GM21390 (cell line): ENCODE data around the gene PAPPA.

ENCODE experiments used
- ATAC-seq: cut with Tn5 transposase; IDR thresholded peaks from one replicate; pipeline ENCODE4 v1.9.1; 2021; ENCODE audit not compliant: unreplicated experiment

The PAPPA gene

DNA sequence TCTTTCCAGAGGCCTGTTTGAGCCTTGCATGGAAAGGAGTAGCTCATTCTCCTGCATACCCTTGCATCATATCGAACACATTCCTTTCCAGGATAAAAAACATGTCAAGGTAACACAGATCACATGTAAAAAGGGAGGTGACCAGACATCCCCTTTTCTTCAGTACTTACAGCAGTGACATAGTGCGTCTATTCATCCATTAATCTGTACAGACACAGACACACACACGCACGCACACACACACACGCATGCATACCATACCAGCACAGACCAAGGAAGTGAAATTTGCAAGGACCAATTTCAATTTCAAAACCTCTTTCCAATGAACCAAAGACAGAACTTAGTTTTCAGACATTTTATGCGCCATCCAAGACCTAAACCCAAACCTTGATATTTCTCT is 256.0 kb downstream of the PAPPA start:
- ATAC-seq: no peak

DNA sequence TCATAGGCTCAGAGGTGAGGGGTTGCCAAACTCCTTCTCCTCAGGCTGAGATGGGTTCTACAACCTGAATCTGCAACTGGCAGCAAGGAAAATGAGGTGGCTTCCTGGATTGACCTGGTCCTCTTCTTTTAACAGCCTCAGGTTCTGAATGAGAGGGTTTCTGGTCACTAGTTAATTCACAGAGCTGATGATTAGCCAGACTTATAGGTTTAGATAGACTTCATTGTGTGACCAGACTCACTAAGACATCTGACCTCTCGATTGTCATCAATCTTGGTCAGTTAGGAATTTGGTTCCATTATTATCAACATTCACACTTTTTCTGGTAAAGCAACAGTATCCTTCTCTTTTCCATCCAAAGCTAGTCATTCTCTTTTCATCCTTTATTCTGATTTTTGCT is 257.9 kb downstream of the PAPPA start:
- ATAC-seq: no peak

DNA sequence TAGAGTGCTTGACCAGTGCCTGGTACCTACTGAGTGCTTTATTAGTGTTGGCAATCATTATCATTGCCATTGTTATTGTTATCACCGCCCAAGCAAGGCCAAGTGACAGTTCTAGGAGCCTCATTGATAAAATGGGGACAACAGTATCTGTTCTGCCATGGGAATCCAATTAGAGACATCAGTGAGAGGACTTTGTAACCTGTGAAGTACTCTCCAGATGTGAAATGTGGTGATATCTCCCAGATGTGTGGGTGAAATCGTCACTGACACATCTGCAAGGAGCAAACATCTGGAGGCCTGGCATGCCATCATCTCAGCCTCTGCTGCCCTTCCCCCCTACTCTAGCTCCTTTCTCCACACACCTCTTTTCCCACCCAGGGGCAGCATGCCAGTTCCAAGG is 260.8 kb downstream of the PAPPA start:
- ATAC-seq: no peak

DNA sequence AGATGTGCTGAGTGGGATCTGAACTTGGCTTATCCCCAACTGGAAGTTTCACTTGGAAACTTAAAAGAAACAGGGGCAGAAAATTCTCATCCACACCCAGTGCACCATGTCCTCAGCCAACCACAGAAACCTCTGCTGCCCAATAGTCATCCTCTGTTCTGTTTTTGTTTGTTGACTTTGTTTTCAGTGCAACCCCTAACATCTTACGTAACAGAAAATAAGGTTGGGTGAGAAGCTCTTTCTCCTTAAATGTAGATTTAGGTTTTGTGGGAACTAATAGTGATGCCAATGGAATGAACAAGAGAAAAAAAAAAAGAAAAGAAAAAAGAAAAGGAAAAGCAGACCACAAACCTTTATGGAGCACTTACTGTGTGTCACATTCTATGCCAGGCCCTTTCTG is 262.8 kb downstream of the PAPPA start:
- no peak for ATAC-seq

DNA sequence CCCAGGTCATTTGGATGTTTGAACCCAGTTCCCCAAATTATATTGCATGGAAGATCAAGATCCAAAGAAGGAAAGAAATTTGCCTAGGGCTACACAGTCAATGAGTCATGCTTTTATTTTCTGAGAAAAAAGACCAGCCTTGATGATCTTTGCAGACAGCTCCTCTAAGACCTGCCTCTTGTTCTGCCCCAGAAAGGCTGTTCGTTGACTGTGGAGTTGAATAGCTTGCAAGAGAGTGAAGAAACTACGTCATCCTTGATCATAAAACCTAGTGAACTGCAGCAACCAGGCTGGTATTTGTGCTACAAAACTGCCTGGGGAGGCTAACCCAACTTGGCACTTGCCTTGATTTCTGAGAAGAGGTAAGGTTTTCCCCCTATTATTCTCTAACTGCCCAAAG is 263.9 kb downstream of the PAPPA start:
- no peak for ATAC-seq

DNA sequence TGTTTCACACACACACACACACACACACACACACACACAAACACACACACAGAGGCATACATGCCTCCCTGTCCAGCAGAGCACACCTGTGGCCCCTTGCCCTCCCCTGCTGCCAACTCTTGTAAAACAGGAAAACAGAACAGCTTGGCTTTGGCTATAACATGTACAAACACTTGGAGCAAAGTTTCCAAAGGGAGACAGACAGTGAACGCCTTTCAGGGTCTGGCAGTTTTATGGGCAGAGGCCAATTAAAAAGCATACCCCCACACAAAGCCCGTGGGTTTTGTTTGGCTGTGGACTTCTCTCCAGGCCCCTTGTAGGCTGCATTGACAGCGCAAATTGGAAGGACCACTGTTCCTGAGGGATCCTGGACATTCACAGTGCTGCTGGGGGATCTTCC is 265.6 kb downstream of the PAPPA start:
- no peak for ATAC-seq

DNA sequence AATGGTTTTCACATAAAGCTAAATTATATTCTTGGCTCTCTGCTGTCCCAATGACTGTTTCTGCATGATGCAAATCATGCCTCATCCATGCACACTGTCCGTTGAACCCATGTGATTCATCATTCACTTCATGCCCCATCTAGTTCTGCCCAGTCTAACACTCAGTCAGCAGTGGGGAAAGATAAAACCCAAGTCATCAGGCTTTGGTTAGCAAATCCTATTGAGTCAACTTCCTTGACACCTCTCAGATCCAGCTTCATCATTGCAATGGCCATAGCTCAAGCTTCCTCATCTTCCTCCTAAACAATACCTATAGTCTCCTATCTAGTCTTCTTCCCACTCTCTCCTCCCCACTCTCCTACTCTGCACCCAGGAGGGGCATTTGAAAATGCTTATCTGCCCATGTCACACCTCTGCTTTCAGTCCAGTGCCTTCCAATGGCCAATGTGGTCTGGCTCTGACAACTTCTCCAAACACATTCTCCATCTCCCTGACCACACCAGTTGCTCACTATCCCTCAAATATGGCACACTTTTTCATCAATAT is 267.5 kb downstream of the PAPPA start:
- ATAC-seq: no peak

DNA sequence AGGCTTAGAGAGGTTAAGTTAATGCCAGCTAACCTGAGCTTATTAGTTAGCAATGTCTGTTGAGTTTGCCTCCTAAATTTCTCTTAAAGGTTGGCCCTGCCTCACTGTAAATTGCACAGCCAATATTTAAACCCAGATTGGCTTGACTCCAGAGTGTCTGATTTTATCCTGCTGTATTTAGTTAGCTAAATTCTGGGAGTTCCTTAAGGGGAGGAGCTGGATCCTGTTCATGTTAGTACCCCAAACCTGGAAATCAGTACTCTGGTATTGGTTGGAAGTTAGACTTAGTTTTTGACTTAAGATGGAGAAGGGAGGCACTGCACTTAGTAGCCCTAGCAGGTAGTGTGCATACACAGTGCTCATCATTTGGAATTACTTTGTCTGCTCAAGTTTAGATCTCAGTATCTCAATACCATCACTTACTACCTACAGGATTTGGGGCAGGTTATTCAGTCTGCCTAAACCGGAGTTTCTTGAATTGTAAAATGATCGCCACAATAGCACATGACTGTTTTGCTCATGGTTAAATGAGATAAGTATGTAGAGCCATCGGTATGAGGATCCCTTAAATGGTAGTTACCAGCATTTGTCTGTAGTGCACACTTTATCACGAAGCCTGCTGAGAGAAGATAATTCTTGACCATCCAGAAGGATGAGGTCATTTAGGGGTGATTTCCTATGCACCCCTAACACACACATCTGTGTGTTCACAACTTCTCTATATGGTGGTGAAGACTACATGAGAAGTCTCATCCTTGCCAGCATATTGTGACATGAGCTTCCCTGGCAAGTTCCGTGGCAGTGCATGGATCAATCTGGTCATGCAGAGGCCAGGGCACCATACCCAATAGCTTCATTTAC is 268.8 kb downstream of the PAPPA start:
- no peak for ATAC-seq

DNA sequence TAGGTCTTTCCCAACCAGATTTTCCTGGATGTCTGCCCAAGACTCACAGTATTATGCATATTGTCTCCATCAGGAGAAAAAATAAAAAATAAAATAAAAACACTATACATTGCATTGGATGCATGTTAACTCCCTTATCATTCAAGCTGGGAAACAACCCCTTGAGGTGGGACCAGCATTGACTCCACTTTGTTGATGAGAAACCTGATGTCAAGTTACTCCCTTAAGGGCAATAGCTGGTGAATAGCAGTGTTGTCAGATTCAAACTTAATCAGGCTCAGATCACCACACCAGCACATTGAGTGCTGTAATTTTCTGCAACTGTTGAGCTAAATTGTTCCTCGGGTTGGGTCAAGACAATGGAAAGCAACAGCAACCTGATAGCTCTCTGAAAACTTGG is 269.6 kb downstream of the PAPPA start:
- ATAC-seq: no peak

DNA sequence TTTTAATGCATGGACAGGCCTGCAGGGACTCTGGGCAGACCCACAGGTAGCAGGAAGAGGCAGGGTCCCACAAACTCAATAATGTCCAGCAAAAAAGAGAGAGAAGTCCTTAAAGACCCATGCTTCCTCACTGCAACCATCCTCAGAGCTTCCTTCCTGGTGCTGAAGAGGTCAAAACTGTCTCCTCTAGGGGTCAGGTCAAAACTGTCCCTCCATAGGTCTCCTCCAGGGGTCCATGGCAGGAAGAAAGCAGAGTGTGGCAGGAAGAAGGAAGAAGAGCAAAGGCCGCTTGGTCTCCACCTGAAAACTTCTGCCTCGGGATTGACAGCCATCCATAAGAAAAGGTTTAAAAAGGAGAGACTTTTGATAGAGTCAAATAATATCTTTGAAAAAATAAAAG is 271.7 kb downstream of the PAPPA start:
- no peak for ATAC-seq

DNA sequence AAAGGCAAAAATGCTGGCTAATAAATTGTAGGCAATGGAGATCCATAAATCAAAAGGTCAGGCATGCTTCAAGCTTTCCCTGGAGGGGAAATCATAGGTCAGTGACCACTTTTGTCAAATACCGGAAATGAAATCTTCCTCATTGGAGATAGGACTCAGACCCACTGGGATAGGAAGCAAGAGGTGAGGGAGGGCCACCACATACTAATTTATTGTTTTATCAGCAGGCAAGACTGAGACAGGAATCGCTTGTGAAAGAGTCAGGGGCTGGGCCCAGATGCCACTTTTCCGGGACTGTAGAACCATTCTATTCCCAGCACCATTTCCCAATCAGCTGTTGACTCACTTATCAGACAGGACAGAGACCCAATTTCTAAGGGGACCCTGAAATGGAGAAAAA is 277.3 kb downstream of the PAPPA start:
- no peak for ATAC-seq

DNA sequence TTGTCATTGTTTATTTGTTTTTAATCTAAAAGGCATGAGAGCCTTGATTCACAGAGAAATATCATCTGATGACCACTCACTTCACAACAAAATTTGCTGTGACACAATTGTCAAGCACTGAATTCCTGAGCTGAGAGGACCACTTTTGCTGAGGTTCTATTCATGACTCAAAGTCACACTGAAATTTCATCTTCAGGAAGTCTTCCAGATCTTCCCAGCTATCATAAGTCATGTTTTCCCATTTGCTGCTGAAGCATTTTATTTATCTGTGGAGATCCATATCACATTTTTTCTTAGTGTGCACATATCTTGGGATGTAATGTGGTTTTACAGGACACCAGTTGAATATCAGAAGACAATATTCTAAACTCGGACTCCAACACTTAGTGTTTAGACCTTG is 278.5 kb downstream of the PAPPA start:
- no peak for ATAC-seq

DNA sequence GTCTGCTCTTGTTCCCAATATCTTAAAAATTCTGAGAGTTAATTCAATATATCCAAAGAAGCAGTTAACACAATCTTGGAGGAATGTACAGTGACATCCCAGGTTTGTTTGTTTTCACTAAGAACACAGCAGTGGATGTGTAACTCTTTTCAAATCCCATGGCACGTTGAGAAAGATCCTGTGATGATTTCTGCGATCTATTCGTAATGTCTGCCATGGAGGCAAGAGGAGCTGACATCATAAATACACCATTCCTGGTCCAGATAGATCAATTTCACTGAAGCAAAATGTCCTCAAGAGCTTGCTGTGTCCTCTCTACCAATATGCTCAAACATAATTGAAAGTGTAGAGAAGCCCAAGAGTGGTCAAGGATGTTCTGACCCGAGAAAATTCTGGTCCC is 280.7 kb downstream of the PAPPA start:
- ATAC-seq: no peak

DNA sequence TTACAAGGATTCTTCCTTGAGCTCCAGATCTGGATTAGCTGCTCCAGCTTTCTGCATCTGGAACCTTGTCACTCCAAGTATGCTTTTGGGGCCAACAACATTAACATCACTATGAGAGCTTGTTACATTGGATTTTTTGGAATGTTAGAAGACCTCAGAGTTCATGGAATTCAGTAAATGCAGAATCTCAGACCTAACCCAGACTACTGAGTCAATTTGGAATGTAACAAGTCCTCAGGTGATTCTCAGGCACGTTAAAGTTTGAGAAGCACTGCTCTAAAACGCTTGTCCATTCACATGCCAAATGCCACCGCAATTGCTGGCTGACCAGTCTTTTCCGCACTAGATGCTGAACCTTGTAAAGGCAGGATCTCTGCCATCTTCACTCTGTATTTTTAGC is 282.1 kb downstream of the PAPPA start:
- ATAC-seq: no peak

DNA sequence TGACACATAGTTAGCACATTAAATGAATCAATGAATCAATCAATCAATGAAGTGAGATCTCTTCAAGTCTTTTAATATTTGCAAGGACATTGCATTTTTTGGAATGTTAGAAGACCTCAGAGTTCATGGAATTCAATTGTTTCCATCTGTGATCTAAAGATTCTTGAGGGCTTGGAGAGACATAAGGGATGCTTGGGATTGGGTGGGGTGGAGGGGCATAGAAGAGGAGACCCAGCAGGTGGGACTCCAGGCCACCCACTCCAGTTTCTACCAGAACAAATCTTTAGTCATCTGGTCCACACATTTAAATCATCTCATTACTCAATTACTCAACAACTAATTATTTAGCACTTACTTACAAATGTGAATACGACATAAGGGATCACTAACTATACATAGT is 282.5 kb downstream of the PAPPA start:
- ATAC-seq: no peak

DNA sequence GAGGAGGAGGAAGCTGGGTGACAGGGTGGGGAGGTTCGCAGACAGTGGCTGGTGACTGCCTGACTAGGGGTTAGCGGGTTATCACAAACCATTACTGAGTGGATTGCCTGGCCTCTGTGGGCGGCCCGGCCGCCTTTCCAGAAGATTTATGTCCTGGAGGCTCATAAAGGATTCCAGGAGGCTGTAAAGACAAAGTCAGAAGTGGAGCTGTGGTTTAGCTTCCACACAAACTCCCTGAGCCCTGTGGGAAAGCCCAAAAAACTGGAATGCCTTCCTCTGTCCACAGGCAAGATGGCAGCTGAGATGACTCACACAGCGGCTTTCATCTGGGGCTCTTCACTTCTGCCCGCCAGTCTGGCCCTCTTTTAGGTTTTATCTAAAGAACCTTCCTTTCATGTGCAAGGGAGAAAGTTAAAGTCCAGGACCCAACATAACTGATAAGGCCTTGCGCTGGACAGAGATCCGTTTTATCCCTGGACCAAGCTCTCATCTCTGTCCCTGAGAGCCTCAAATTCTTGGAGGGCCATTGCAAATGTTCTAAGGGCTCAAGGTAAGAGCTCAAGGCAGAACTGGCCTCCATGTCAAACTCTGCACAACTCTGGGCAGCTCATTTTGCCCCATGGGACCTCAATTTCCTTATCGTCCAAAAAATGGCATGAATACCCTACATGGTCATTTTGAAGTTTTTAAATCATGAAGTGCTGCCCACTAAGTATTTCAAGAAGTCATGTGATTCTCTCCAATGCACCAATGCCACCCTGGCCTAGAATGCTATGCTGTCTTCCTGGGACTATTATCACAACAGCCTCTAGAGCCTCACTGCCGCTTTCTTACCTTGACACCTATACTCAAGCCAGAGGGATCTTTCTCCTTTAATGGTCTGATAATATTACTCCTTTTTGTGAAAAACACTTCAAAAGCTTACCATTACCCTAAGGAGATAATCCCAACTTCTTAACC is 284.1 kb downstream of the PAPPA start:
- no peak for ATAC-seq

DNA sequence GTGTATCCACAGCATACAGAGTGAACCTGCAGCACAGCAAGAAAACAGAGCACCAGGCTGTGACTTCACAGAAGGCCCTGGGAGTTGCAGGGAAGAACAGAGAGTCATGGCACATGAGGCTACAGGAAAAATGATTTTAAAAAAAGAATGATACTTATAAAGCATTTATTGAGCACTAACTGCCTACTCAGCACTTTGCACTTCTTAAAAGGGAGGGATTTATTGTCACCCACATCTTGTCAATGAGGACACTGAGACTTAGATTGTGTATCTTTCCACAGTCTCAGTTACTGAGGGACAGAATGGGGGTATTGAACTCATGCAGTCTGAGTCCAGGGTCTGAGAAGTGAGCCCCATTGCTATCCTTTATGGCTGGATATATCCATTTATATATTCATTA is 288.9 kb downstream of the PAPPA start:
- ATAC-seq: no peak

DNA sequence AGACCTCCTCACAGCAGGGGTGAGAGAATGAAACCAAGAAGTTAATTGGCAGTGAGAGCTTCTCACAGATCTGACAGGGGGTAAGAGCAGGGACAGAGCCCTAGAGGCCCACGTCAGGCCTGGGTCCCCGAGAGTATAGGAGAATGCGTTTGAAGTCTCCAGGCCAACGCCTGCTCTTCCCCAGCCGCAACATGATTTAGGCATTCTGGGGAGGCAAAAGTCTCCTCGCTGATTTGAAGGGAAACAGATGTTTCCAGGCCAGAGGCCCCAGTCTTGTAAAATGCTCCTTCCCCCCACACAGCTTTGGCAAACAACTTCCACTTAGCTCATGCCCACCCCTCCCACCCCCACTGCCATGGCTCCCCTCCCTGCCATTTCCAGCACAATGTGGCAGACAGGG is 294.3 kb downstream of the PAPPA start:
- ATAC-seq: no peak

DNA sequence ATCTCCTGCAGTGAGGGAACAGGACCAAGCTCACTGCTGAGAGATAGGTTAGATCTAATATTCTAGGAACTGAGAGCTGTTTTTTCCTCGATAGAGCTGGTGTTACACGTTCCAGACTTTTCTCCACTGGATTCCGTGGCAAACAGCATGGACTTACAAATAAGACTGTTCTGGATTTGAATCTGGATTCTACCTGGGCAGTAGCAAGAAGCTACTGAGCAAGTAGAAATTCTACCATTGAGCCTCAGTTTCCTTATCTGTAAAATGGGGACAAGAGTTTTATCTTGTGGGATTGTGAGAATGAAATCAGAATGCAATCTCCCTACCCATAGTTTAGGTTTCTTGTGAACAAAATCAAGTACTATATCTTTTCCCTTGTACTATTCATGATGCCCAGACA is 294.8 kb downstream of the PAPPA start:
- ATAC-seq: no peak

DNA sequence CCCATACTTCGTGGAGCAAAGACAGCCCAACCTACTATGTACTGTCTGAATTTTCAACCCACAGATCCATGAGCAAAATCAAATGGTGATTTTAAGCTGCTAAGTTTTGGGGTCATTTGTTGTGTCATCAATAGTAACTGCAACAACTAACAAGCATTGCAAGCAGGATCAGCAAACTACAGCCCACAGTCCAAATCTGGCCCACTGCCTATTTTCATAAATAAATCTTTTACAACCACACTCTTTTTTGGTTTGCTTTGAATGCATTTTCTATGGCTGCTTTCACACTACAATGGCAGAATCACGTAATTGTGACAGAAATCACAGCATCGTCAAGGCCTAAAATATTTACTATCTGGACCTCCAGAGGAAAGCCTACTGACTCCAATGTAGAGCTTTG is 296.4 kb downstream of the PAPPA start:
- no peak for ATAC-seq

DNA sequence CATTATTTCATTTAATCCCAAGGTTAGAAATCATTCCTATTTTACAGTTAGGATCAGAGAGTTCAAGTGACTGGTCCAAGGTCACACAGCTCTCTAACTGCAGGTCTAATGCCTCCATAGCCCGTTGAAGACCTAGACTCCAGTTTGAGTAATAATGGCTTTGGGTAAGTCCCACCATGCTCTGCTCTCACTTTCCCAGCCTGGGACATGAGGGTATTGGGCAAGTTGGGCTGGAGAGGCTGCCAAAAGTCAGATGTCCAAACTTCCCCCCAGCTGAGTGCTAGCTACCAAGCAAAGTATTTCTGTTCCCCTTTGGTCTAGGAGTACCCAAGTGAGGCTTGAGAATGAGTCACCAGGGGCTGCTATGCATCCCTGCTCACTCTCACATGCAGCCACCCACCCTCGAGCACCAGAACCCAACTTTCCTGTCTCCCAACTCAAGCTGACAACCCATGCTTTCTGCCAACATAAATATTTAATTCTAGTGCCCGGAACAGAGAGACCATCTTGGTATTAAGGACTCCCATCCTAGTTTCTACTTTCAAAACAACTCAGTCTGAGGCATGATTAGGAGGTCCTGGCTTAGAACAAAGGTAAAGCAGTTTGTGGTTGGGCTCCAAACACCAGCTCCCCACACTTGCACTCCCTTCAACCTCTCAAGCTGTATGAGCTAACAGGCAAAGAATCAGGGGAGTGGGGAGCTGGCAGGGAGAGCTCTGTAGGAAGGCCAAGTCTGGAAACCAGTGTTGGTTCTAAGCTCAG is 297.0 kb downstream of the PAPPA start:
- ATAC-seq: peak; percentile 96
